ENCODE measurements around the gene RFX3.

Gene RFX3

GRCh38 chr9:3525836-3526164 lies at the start of gene RFX3:
RFX3 (minus strand) TSS chr9:3526001; CDS start chr9:3395588, 130,413 bp downstream.
- DNase-seq = peak; percentile 90 to 91

DNA sequence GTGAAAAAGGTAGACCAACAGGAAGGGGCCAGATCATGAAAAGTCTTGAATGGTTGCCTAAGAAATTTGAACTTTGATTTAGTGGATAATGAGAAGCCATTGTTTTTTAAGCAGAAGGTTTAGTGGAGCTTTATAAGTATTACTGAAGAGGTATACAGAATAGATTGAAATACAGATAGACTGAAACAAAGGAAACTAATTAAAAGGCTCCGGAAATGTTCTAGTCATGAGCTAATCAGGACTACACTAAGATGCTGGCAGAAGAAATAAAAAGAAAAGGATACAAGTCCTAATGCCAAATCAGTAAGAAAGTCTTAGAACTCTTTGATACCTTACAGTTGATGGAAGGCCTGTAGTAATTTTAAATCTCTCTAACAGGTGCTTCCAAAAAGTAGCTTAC lies 45.7 kb upstream of the RFX3 start:
- no peak for DNase-seq

DNA sequence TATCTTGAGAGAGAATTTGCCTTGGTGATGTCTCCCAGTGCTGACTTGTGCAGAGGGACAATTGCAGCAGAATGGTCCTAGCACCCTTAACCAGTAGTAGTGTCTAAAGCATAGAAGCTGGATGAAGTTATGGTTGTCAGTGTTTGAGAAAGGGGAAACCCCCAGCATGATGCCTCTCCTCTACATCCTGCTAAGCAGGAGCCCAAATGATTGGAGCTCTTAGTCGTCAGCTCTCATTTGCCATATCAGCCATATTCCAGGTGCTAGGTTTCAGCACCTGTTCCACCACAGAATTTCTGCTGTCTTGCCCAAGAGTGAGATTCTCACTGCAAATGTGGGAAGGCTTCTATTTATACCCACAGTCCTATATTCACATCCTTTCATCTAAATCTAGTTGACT lies 43.7 kb upstream of the RFX3 start:
- DNase-seq = no peak

GRCh38 chr9:3567988-3568387 lies 42.2 kb upstream of the RFX3 start:
- DNase-seq = no peak

GRCh38 chr9:3553076-3553765 lies 27.4 kb upstream of the RFX3 start:
- DNase-seq = no peak

GRCh38 chr9:3549225-3549624 lies 23.4 kb upstream of the RFX3 start:
- no peak for DNase-seq

- DNase-seq = no peak
These were observed 22.8 kb upstream of the RFX3 start for GRCh38 chr9:3548648-3549047.

DNA sequence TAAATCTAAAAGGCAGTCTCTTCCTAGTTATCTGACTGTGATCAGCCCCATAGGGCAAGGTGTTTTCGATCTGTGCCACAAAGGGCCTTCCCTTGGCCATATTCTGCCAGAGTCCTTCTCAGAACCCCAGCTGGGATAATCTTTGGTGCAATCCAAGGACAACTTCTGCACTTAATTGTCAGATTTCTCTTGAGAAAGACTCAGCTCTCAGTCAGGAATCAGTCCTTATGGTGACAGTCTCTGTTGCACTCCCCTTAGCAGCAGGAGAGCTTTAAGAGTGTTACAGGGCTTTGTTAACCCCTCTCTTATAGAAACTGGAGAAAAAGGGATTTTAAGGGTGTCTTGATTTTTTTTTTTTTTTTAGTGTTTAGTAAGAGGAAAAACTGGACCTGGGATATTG lies 15.4 kb upstream of the RFX3 start:
- DNase-seq = no peak

DNA sequence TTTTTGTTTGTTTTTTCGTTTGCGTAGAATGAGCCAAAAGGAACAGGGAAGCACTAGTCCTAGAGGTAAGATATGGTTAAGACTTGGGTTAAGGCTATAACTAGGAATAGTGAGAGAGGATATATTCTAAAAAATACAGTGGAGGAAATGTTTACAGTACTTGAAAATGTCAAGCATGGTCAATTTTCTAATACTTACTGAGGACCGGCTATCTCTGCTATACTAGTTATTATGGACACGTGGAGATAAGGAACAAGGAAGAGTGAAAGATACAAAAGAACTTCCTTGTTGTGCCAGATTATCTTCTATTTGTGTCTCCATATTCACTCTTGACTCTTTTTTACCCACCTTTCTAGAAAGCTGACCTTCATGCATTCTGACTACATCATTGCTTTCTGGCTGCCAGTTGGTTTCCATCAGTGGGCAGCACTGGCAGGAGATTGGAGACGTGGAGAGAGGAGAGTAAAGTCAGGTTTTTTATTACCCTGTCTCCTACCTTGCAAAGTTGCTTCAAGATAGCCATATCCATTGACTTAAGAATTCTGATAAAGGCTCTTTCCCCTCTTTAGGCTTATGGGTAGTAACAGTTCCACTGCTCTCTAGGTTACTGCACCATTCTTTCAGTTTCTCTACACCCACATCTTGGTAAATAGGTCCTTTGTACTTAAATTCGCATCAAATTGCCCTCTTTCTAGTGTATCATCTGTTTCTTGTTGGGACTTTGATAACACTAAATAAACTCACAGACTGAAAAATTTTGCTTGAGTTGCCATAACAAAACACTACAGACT lies 9.0 kb upstream of the RFX3 start:
- DNase-seq = no peak

DNA sequence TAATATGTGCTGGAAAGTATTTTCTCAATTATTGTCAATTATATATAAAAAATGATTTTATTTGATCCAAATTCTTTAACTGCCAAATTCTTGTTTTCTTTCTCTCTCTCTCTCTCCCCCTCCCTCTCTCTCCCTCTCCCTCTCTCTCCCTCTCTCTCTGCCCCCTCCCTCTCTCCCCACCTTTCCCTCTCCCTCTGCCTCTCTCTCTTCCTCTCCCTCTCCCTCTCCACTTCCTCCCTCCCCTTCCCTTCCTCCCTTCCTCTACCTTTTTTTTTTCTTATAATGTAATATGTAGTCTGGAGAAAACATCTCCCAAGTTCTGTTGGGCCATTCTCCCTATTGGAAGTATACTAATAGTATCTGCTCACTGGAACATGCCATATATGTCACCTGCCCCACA lies 6.4 kb upstream of the RFX3 start:
- DNase-seq = no peak

DNA sequence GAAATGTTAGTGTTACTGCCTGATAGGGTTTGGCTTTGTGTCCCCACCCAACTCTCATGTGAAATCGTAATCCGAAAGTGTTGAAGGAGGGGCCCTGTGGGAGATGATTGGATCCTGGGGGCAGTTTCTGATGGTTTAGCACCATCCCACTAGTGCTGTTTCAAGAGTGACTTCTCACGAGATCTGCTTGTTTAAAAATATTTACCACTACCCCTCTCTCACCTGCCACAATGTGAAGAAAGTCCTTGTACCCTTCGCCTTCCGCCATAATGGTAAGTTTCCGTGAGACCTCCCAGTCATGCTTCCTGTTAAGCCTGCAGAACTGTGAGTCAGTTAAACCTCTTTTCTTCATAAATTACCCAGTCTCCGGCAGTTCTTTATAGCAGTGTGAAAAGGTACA lies 2.6 kb upstream of the RFX3 start:
- peak; percentile 44 to 56 for DNase-seq

GRCh38 chr9:3526997-3527940 lies 1.5 kb upstream of the RFX3 start:
- peak in 1 of 2 experiments; percentile 40 for DNase-seq

GRCh38 chr9:3526165-3526996 lies 580 bp upstream of the RFX3 start:
- DNase-seq = peak; percentile 87 to 89

DNA sequence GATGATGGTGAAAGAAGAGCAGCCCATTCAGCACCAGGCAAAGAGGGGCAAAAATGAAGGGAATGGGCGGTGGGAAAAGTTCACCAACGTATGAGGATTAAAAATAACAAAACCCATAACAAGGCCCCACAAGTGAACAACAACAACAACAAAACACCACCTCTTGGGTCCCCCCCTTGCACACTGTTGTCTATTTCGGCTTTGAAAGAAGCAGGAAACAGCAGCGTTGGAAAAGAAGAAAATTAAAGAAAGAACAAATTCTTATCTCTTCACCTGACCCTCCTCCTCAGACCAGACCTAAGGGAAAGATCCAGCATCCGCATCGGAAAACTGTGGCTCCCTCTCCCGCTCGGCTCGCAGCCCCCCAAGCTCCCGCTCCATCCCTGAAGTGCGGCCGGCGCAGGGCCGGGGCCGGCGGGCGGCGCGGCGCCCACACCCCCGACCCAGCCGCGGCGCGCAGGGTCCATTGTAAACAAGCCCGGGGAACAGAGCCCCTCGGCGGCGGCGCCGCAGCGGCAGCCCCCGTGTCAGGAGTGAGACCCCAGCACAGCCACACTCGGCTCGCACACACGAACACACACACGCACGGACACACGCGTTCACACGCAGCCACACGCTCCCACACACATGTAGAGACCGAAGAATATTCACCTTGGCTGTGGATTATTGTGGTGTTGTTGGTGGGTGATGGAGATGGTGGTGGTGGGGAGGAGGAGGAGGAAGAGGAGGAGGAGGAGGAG lies 535 bp downstream of the RFX3 start:
- no peak for DNase-seq

GRCh38 chr9:3521966-3522365 lies 3.8 kb downstream of the RFX3 start:
- no peak for DNase-seq

- DNase-seq = no peak
These were observed 5.2 kb downstream of the RFX3 start for GRCh38 chr9:3520564-3520963.

- no peak for DNase-seq
These were observed 8.3 kb downstream of the RFX3 start for GRCh38 chr9:3517377-3518048.

GRCh38 chr9:3516667-3517330 lies 9.0 kb downstream of the RFX3 start:
- DNase-seq = no peak

GRCh38 chr9:3515405-3515804 lies 10.4 kb downstream of the RFX3 start:
- DNase-seq = no peak

DNA sequence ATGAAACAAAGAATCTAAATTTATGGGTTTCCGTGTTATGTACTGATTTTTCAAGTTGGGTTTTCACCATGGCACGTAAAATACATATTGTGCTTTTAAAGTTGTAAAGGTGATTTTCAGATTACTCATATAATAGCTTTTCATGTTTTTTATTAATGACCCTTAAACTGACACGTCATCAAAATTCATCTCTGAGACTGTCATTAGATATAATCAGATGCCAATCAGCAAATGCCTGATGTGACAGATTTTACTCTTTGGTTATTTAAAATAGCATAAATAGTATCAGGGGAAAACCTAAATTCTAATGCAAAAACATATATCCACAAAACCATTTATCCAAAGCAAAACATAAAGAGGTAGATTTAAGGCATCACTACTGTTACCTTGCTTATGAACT lies 11.0 kb downstream of the RFX3 start:
- no peak for DNase-seq

Data from activated CD4-positive, alpha-beta T cell treated with anti-CD3 and anti-CD28 coated beads, Interleukin-2, amount 50 U/mL, for 48 hours (primary cell).